GM21619 (cell line): ENCODE results near the gene SAA4.
"Not testable (repeated sequence)": the region's sequence is repeated elsewhere in the genome, so short reads cannot be mapped to it uniquely, and the experiment has no call there.

Experiments used
- ATAC-seq: cut with Tn5 transposase; IDR thresholded peaks from one replicate; pipeline ENCODE4 v1.9.1; 2021; ENCODE audit not compliant: unreplicated experiment

The SAA4 gene

DNA sequence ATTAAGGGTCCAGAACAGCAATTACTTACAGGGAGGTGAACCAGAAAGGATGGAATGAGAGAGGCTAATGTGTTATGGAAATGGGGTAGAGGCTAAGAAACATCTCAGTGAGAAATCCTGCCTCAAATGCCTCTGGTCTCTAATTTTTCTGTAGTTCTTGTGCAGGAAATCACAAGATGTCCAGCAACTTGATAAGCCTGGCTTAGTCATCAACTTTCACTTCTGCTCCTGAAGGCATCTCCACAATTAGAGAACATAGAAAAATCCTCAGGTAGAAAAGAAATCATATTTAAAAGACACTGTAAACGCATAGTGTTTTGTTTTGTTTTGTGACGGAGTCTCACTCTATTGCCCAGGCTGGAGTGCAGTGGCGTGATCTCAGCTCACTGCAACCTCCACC is 45.2 kb downstream of the SAA4 start:
- no peak for ATAC-seq

DNA sequence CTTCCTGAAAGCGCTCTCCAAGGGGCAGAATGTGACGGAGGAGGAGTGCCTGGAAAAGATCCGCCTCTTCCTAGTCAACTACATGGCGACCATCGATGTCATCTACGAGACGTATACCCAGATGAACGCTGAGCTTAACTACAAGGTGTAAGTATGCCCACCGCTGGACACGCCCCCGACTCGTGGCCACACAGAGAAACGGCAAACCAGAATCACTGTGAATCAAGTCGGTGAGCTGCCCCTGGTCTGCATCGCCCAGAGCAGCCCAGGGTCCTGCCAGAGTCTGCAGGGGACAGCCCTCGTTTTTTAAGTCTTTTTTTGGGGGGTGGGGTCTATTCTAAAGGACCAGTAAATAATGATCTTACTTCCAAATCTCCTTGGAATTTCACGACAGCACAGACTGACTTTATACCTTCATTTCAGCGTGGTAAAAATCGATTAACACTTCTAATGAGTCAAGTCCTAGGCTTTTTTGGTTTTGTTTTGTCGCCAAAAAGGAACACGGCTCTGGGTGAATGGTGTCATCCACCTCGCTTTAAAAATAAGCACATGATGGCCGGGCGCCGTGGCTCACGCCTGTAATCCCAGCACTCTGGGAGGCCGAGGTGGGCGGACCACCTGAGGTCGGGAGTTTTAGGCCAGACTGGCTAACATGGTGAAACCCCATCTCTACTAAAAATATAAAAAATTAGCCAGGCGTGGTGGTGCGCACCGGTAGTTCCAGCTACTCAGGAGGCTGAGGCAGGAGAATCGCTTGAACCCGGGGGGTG is 46.9 kb downstream of the SAA4 start:
- not testable (repeated sequence) for ATAC-seq

DNA sequence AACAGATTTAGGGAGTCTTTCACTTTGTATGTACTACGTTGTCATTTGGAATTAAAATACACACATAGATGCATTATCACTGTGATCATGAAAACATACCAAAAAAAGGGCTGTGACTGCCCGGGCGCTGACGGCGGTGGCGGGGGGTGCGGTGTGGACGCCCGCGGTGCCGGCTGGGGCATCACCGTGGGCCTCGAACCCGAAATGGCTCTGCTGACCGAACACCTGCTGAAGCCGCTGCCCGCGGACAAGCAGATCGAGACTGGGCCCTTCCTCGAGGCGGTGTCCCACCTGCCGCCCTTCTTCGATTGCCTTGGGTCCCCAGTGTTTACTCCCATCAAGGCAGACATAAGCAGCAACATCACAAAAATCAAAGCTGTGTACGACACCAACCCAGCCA is 47.8 kb downstream of the SAA4 start:
- ATAC-seq = no peak
